ENCODE measurements around the gene RAB1A. TPM values are rescaled to one million over a fixed set of nuclear protein-coding genes. Genes with fewer than 3 reads are reported as not detected.

The RAB1A gene
- total and polyA plus RNA-seq, 2 of the 13 experiments (the other 11 are each of a cell fraction or from before 2014, with no cell fraction given), result 206 to 226 TPM

- TF ChIP-seq NFKBIZ (CRISPR knock-in tag; IDR thresholded peaks at IDR 0.05) (no peak), ZNF598 (CRISPR knock-in tag; IDR thresholded peaks at IDR 0.05; ENCODE audit: borderline replicate concordance) (0 out of 2 replicates have a peak, but pooled peaks have one; percentile 34), SNAI1 (CRISPR knock-in tag; IDR thresholded peaks at IDR 0.05; ENCODE audit: borderline replicate concordance) (no peak), ZNF382 (CRISPR knock-in tag; IDR thresholded peaks at IDR 0.05; ENCODE audit: borderline replicate concordance) (no peak), TBL1XR1 (IDR thresholded peaks at IDR 0.05; ENCODE audit: borderline replicate concordance, low read length, partially characterized antibody) (no peak), CEBPG (CRISPR knock-in tag; IDR thresholded peaks at IDR 0.05) (peak; percentile 63; the same call in 1 of the 2 replicates), TAF1 (CRISPR knock-in tag; IDR thresholded peaks at IDR 0.05) (no peak), ZNF607 (CRISPR knock-in tag; IDR thresholded peaks at IDR 0.05; ENCODE audit: borderline replicate concordance) (no peak), DR1 (CRISPR knock-in tag; IDR thresholded peaks at IDR 0.05) (no peak), NCOA5 (CRISPR knock-in tag; IDR thresholded peaks at IDR 0.05) (no peak), ZNF24 (IDR thresholded peaks at IDR 0.05) (no peak), ZNF784 (CRISPR knock-in tag; IDR thresholded peaks at IDR 0.05; ENCODE audit: borderline replicate concordance) (no peak), ZNF30 (CRISPR knock-in tag; IDR thresholded peaks at IDR 0.05) (no peak), ZNF674 (CRISPR knock-in tag; IDR thresholded peaks at IDR 0.05; ENCODE audit: low read depth) (no peak), ZBTB26 (CRISPR knock-in tag; IDR thresholded peaks at IDR 0.05; ENCODE audit: borderline replicate concordance) (no peak), ZBTB39 (CRISPR knock-in tag; IDR thresholded peaks at IDR 0.05) (no peak), SMAD3 (CRISPR knock-in tag; IDR thresholded peaks at IDR 0.05) (no peak), ZBTB25 (CRISPR knock-in tag; IDR thresholded peaks at IDR 0.05) (no peak), ZBTB33 (CRISPR knock-in tag; IDR thresholded peaks at IDR 0.05) (no peak), ZNF768 (CRISPR knock-in tag; IDR thresholded peaks at IDR 0.05) (0 out of 2 replicates have a peak, but pooled peaks have one; percentile 25), ZNF235 (CRISPR knock-in tag; IDR thresholded peaks at IDR 0.05; ENCODE audit: borderline replicate concordance) (no peak), HNRNPL (IDR thresholded peaks at IDR 0.05; ENCODE audit: low read depth, low read length) (0 out of 2 replicates have a peak, but pooled peaks have one; percentile 39), ZNF780A (CRISPR knock-in tag; IDR thresholded peaks at IDR 0.05) (no peak), ZFP36L2 (CRISPR knock-in tag; IDR thresholded peaks at IDR 0.05) (no peak), ZNF776 (CRISPR knock-in tag; IDR thresholded peaks at IDR 0.05) (no peak)
Observed at GRCh38 chr2:65175894-65176530, 46.1 kb upstream of the RAB1A start (continued).
